Measurements from ENCODE around the gene TMIGD1.

GRCh38 chr17:30381340-30381659 lies 47.4 kb upstream of the TMIGD1 start:
- TF ChIP-seq CTCF (IDR thresholded peaks at IDR 0.05), result no peak
- TF ChIP-seq EZH2 (IDR thresholded peaks at IDR 0.05; ENCODE audit: borderline replicate concordance, insufficient read depth, low read depth, low read length, poor library complexity, severe bottlenecking), result no peak
